ENCODE data around the gene PRKN.

The PRKN gene

DNA sequence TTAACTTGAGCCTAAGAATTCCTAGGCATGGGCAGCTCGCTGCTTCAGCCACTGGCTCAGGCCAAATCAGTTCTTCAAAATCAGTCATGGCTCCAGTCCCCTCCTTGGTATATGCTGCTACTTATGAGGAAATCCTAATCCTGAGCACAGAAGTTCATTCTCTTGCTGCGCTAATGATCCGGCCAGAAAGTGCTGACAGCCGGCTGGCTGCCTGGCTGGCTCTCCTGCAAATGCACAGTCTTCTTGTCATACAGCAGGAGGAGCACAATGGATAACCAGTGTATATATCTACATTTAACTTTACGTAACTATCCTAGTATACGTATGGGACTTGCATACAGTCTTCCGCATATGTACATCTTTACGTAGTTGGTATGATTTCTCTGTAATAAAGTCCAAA, 500.8 kb downstream of the PRKN start (continued):
- TF ChIP-seq, protein P1, sequence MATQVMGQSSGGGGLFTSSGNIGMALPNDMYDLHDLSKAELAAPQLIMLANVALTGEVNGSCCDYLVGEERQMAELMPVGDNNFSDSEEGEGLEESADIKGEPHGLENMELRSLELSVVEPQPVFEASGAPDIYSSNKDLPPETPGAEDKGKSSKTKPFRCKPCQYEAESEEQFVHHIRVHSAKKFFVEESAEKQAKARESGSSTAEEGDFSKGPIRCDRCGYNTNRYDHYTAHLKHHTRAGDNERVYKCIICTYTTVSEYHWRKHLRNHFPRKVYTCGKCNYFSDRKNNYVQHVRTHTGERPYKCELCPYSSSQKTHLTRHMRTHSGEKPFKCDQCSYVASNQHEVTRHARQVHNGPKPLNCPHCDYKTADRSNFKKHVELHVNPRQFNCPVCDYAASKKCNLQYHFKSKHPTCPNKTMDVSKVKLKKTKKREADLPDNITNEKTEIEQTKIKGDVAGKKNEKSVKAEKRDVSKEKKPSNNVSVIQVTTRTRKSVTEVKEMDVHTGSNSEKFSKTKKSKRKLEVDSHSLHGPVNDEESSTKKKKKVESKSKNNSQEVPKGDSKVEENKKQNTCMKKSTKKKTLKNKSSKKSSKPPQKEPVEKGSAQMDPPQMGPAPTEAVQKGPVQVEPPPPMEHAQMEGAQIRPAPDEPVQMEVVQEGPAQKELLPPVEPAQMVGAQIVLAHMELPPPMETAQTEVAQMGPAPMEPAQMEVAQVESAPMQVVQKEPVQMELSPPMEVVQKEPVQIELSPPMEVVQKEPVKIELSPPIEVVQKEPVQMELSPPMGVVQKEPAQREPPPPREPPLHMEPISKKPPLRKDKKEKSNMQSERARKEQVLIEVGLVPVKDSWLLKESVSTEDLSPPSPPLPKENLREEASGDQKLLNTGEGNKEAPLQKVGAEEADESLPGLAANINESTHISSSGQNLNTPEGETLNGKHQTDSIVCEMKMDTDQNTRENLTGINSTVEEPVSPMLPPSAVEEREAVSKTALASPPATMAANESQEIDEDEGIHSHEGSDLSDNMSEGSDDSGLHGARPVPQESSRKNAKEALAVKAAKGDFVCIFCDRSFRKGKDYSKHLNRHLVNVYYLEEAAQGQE (tag by site-specific recombination; IDR thresholded peaks at IDR 0.05), result no peak
- TF ChIP-seq ZNF426 (tag by site-specific recombination; IDR thresholded peaks at IDR 0.05) (no peak), ZBTB21 (tag by site-specific recombination; IDR thresholded peaks at IDR 0.05) (no peak), BCL11B (tag by site-specific recombination; IDR thresholded peaks at IDR 0.05; ENCODE audit: low read depth) (no peak), ZNF549 (tag by site-specific recombination; IDR thresholded peaks at IDR 0.05) (no peak), ZNF140 (tag by site-specific recombination; IDR thresholded peaks at IDR 0.05) (no peak), ZNF792 (tag by site-specific recombination; IDR thresholded peaks at IDR 0.05) (no peak), ZFHX2 (tag by site-specific recombination; conservative IDR thresholded peaks at IDR 0.05) (no peak)

DNA sequence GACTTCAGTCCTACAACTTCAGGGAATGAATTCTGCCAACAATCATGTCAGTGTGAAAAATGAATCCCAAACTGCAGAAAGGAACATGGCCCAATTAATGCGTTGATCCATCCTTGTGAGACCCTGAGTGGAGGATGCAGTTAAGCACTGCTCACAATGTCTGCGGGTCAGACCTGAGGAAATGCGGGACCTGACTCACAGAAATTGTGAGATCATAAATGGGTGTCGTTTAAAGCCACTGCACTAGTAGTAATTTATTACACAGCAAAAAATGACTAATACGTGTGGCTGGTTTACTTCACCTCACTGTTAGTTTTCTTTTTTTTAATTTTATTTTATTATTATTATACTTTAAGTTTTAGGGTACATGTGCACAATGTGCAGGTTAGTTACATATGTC, 505.0 kb downstream of the PRKN start:
- ChIA-PET CTCF (no interaction called here), POLR2A (no interaction called here)
- H3K4me1 ChIP-seq (ENCODE audit: control insufficient read depth, insufficient read depth, low read length), result no peaks in the 10 kb centered on the region
- no peaks in the 10 kb centered on the region for H3K36me3 ChIP-seq (ENCODE audit: control insufficient read depth in 2 of 2, insufficient read depth in 1 of 2, low read length in 2 of 2)
- H3K27ac ChIP-seq (ENCODE audit: extremely low read depth, low read depth, low read length), result no peak overlapping the region
- TF ChIP-seq, protein P2, sequence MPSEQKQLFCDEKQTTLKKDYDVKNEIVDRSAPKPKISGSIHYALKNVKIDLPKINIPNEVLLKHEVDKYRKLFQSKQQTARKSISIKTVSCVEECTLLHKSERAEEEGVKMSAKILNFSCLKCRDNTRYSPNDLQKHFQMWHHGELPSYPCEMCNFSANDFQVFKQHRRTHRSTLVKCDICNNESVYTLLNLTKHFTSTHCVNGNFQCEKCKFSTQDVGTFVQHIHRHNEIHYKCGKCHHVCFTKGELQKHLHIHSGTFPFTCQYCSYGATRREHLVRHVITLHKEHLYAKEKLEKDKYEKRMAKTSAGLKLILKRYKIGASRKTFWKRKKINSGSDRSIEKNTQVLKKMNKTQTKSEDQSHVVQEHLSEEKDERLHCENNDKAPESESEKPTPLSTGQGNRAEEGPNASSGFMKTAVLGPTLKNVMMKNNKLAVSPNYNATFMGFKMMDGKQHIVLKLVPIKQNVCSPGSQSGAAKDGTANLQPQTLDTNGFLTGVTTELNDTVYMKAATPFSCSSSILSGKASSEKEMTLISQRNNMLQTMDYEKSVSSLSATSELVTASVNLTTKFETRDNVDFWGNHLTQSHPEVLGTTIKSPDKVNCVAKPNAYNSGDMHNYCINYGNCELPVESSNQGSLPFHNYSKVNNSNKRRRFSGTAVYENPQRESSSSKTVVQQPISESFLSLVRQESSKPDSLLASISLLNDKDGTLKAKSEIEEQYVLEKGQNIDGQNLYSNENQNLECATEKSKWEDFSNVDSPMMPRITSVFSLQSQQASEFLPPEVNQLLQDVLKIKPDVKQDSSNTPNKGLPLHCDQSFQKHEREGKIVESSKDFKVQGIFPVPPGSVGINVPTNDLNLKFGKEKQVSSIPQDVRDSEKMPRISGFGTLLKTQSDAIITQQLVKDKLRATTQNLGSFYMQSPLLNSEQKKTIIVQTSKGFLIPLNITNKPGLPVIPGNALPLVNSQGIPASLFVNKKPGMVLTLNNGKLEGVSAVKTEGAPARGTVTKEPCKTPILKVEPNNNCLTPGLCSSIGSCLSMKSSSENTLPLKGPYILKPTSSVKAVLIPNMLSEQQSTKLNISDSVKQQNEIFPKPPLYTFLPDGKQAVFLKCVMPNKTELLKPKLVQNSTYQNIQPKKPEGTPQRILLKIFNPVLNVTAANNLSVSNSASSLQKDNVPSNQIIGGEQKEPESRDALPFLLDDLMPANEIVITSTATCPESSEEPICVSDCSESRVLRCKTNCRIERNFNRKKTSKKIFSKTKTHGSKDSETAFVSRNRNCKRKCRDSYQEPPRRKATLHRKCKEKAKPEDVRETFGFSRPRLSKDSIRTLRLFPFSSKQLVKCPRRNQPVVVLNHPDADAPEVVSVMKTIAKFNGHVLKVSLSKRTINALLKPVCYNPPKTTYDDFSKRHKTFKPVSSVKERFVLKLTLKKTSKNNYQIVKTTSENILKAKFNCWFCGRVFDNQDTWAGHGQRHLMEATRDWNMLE (tag by site-specific recombination; conservative IDR thresholded peaks at IDR 0.05; ENCODE audit: low read depth), result no peak
- TF ChIP-seq ZIC2 (tag by site-specific recombination; IDR thresholded peaks at IDR 0.05) (no peak), SCRT2 (tag by site-specific recombination; IDR thresholded peaks at IDR 0.05) (no peak), ZNF341 (tag by site-specific recombination; IDR thresholded peaks at IDR 0.05; ENCODE audit: low read depth) (no peak), ZNF202 (tag by site-specific recombination; IDR thresholded peaks at IDR 0.05; ENCODE audit: borderline replicate concordance) (no peak), ZNF114 (tag by site-specific recombination; IDR thresholded peaks at IDR 0.05) (no peak), MYNN (tag by site-specific recombination; IDR thresholded peaks at IDR 0.05; ENCODE audit: borderline replicate concordance) (no peak)
- TF ChIP-seq, protein P3, sequence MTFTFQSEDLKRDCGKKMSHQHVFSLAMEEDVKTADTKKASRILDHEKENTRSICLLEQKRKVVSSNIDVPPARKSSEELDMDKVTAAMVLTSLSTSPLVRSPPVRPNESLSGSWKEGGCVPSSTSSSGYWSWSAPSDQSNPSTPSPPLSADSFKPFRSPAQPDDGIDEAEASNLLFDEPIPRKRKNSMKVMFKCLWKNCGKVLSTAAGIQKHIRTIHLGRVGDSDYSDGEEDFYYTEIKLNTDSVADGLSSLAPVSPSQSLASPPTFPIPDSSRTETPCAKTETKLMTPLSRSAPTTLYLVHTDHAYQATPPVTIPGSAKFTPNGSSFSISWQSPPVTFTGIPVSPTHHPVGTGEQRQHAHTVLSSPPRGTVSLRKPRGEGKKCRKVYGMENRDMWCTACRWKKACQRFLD (tag by site-specific recombination; IDR thresholded peaks at IDR 0.05), result no peak
- no peaks in the 10 kb centered on the region for H3K9me3 ChIP-seq (ENCODE audit: control insufficient read depth, insufficient read depth, low read depth, low read length)
- no peak overlapping the region for H3K4me3 ChIP-seq (ENCODE audit: low read depth, low read length)
